WTC11 (cell line): ENCODE results near the gene PKP4. TPM values are rescaled to one million over a fixed set of nuclear protein-coding genes. Genes with fewer than 3 reads are reported as not detected.

ENCODE experiments used
- ATAC-seq: fragments of 200-7000 bp; cut with Tn5 transposase; 2 replicates; pipeline ENCODE4 v1.10.0; 2021; ENCODE audit warnings: mild to moderate bottlenecking, moderate library complexity
- CTCF ChIA-PET: fragments of 300-600 bp; sonication (Branson Sonifier 250); formaldehyde crosslinking; loops from one replicate; lab custom pipeline; 2021; ENCODE audit warnings: antibody characterized with exemption; lab: Charles Lee
- POLR2A ChIA-PET: fragments of 350-600 bp; sonication (Branson Sonifier 250); formaldehyde crosslinking; loops from one replicate; lab custom pipeline; 2021; ENCODE audit warnings: antibody characterized with exemption; lab: Charles Lee
- DNase-seq: peaks from one replicate; pipeline ENCODE4 v3.0.0; 2021; ENCODE audit warnings: low spot score
- H3K27ac Mint-ChIP-seq: 2 replicates; pipeline ENCODE4 v1.8.0; 2021; ENCODE audit warnings: mixed read lengths
- H3K27me3 Mint-ChIP-seq: 2 replicates; pipeline ENCODE4 v1.8.0; 2021; ENCODE audit warnings: low read depth, mild to moderate bottlenecking, moderate library complexity, mixed read lengths
- H3K36me3 Mint-ChIP-seq: 2 replicates; pipeline ENCODE4 v1.8.0; 2021; ENCODE audit warnings: mixed read lengths
- H3K4me1 Mint-ChIP-seq: 2 replicates; pipeline ENCODE4 v1.8.0; 2022; ENCODE audit warnings: mixed read lengths
- H3K4me3 Mint-ChIP-seq: 2 replicates; pipeline ENCODE4 v1.8.0; 2021; ENCODE audit warnings: mild to moderate bottlenecking, moderate library complexity, mixed read lengths
- H3K9me3 Mint-ChIP-seq: 2 replicates; pipeline ENCODE4 v1.8.0; 2021; ENCODE audit warnings: mixed read lengths
- E2F4 ChIP-seq: sonication (generic); formaldehyde crosslinking; IDR thresholded peaks from 2 replicates; pipeline ENCODE4 v1.8.1; 2022; ENCODE audit warnings: low read depth, mild to moderate bottlenecking, moderate library complexity, missing genetic modification reagents, borderline replicate concordance
- ELF4 ChIP-seq: sonication (generic); formaldehyde crosslinking; IDR thresholded peaks from 2 replicates; pipeline ENCODE4 v1.8.1; 2022; ENCODE audit warnings: low read depth, mild to moderate bottlenecking, moderate library complexity, missing genetic modification reagents
- EMX1 ChIP-seq: fragments of 250-450 bp; sonication (Bioruptor Pico); IDR thresholded peaks from 2 replicates; pipeline ENCODE4 v1.8.0; 2021; ENCODE audit warnings: mild to moderate bottlenecking
- FOXK1 ChIP-seq: sonication (generic); formaldehyde crosslinking; IDR thresholded peaks from 2 replicates; pipeline ENCODE4 v1.8.0; 2022; ENCODE audit warnings: mild to moderate bottlenecking, moderate library complexity, missing genetic modification reagents
- FOXP1 ChIP-seq: sonication (generic); formaldehyde crosslinking; IDR thresholded peaks from 2 replicates; pipeline ENCODE4 v1.8.0; 2022; ENCODE audit warnings: missing genetic modification reagents, mild to moderate bottlenecking, moderate library complexity, borderline replicate concordance
- HMGA2 ChIP-seq: fragments of 250-450 bp; sonication (Bioruptor Pico); IDR thresholded peaks from 2 replicates; pipeline ENCODE4 v1.4.0; 2021; ENCODE audit warnings: mild to moderate bottlenecking, moderate library complexity
- HMGXB4 ChIP-seq: sonication (generic); formaldehyde crosslinking; IDR thresholded peaks from 2 replicates; pipeline ENCODE4 v1.8.1; 2023; ENCODE audit warnings: mild to moderate bottlenecking, moderate library complexity, missing genetic modification reagents
- IRF2 ChIP-seq: sonication (generic); formaldehyde crosslinking; IDR thresholded peaks from 2 replicates; pipeline ENCODE4 v1.8.0; 2022; ENCODE audit warnings: low read depth, missing genetic modification reagents, borderline replicate concordance
- NFE2L1 ChIP-seq: sonication (generic); formaldehyde crosslinking; IDR thresholded peaks from 2 replicates; pipeline ENCODE4 v1.8.1; 2023; ENCODE audit warnings: missing genetic modification reagents
- STAT6 ChIP-seq: sonication (generic); formaldehyde crosslinking; conservative IDR thresholded peaks from 2 replicates; pipeline ENCODE4 v1.8.1; 2023; ENCODE audit warnings: mild to moderate bottlenecking, low read depth, missing genetic modification reagents, moderate library complexity
- ZMAT4 ChIP-seq: fragments of 250-450 bp; sonication (Bioruptor Pico); IDR thresholded peaks from 2 replicates; pipeline ENCODE4 v1.9.0; 2021; ENCODE audit warnings: mild to moderate bottlenecking
- ZNF232 ChIP-seq: sonication (generic); formaldehyde crosslinking; IDR thresholded peaks from 2 replicates; pipeline ENCODE4 v1.8.0; 2022; ENCODE audit warnings: mild to moderate bottlenecking, missing genetic modification reagents
- ZNF281 ChIP-seq: sonication (generic); formaldehyde crosslinking; IDR thresholded peaks from 2 replicates; pipeline ENCODE4 v1.8.0; 2023; ENCODE audit warnings: mild to moderate bottlenecking, missing genetic modification reagents
- ZNF416 ChIP-seq: fragments of 250-450 bp; sonication (Bioruptor Pico); IDR thresholded peaks from 2 replicates; pipeline ENCODE4 v1.9.0; 2021; ENCODE audit warnings: mild to moderate bottlenecking, inconsistent platforms
- ZNF512 ChIP-seq: sonication (generic); formaldehyde crosslinking; IDR thresholded peaks from 2 replicates; pipeline ENCODE4 v1.8.1; 2022; ENCODE audit warnings: missing genetic modification reagents, borderline replicate concordance
- ZNF532 ChIP-seq: fragments of 250-450 bp; sonication (Bioruptor Pico); IDR thresholded peaks from 2 replicates; pipeline ENCODE4 v1.9.0; 2021; ENCODE audit warnings: mild to moderate bottlenecking, borderline replicate concordance
- total RNA-seq: library from RNA; stranded (reverse); gene quantifications from 3 replicates; pipeline ENCODE4 v1.2.3, GENCODE V29; 2021

Gene PKP4
- total RNA-seq, 1 experiment from 2014 or later = 78.9 TPM

GRCh38 chr2:158496986-158497385 lies 40.2 kb downstream of the PKP4 start:
- peak overlapping the region; percentile 14 for H3K27ac Mint-ChIP-seq
- POLR2A ChIA-PET = no interaction called here
- H3K9me3 Mint-ChIP-seq = no peaks in the 10 kb centered on the region
- DNase-seq (no peak), ATAC-seq (peak; percentile 57)
- TF ChIP-seq ZNF232 = no peak
- no peak for TF ChIP-seq ZNF512
- TF ChIP-seq HMGXB4 (CRISPR knock-in tag) = no peak
- TF ChIP-seq IRF2 (CRISPR knock-in tag) = no peak
- no peak for TF ChIP-seq ZNF281
- TF ChIP-seq ZMAT4 = no peak
- no peak for TF ChIP-seq FOXP1 (CRISPR knock-in tag)
- no peak for TF ChIP-seq ZNF532 (CRISPR knock-in tag)
- no peak for TF ChIP-seq E2F4 (CRISPR knock-in tag)
- no peak for TF ChIP-seq EMX1 (CRISPR knock-in tag)
- H3K36me3 Mint-ChIP-seq = no peaks in the 10 kb centered on the region
- CTCF ChIA-PET = interaction anchor here (0.6 to 1.4 kb wide), 6 partner anchors 9 to 473 kb away, joined by 3 to 5 read pairs (median 3); no protein-coding TSS in a partner anchor
- H3K27me3 Mint-ChIP-seq = no peaks in the 10 kb centered on the region
- H3K4me3 Mint-ChIP-seq = peak overlapping the region; percentile 13
- peaks cover 47% of the 10 kb centered on the region for H3K4me1 Mint-ChIP-seq

- CTCF ChIA-PET = interaction anchor here (0.6 to 1.4 kb wide), 5 partner anchors 8 to 256 kb away, joined by 3 to 5 read pairs (median 3); no protein-coding TSS in a partner anchor
- H3K27ac Mint-ChIP-seq = peak overlapping the region; percentile 6
- no peaks in the 10 kb centered on the region for H3K36me3 Mint-ChIP-seq
- no peaks in the 10 kb centered on the region for H3K27me3 Mint-ChIP-seq
- H3K4me3 Mint-ChIP-seq = no peak overlapping the region
- DNase-seq = no peak
- peaks cover 42% of the 10 kb centered on the region for H3K4me1 Mint-ChIP-seq
- no peaks in the 10 kb centered on the region for H3K9me3 Mint-ChIP-seq
- POLR2A ChIA-PET = interaction anchor here (0.7 kb wide), 1 partner anchor 40 kb away, joined by 3 read pairs; no protein-coding TSS in a partner anchor
- no peak for ATAC-seq
- TF ChIP-seq STAT6 (CRISPR knock-in tag) = no peak
- no peak for TF ChIP-seq HMGA2 (CRISPR knock-in tag)
- TF ChIP-seq NFE2L1 (CRISPR knock-in tag) = no peak
- TF ChIP-seq FOXK1 = no peak
- no peak for TF ChIP-seq ZNF416 (CRISPR knock-in tag)
- no peak for TF ChIP-seq ELF4 (CRISPR knock-in tag)
Observed at GRCh38 chr2:158497486-158497885, 40.7 kb downstream of the PKP4 start.
